Neural progenitor cell (in vitro differentiated cells): Measurements from ENCODE around the gene BRD2. TPM values are rescaled to one million over a fixed set of nuclear protein-coding genes. Genes with fewer than 3 reads are reported as not detected.

Experiments used
- DNase-seq: peaks from one replicate; pipeline ENCODE4 v3.0.0-alpha.2; 2016; ENCODE audit warnings: low spot score
- H2AFZ ChIP-seq: fragments of 200-600 bp; sonication (generic); replicated peaks from 2 replicates; pipeline ENCODE4 v1.6.1; 2016; ENCODE audit warnings: antibody characterized with exemption
- H3F3A ChIP-seq: fragments of 200-600 bp; sonication (generic); 2 replicates; pipeline ENCODE4 v1.6.1; 2016; ENCODE audit warnings: antibody characterized with exemption, low read depth
- H3K27ac ChIP-seq: fragments of 200-600 bp; sonication (generic); 2 replicates; pipeline ENCODE4 v1.5.1; 2016; ENCODE audit warnings: mild to moderate bottlenecking
- H3K27me3 ChIP-seq: fragments of 200-600 bp; sonication (generic); 2 replicates; pipeline ENCODE4 v1.6.1; 2016; ENCODE audit warnings: mild to moderate bottlenecking, moderate library complexity
- H3K36me3 ChIP-seq: fragments of 200-600 bp; sonication (generic); 2 replicates; pipeline ENCODE4 v1.5.1; 2016
- H3K4me1 ChIP-seq: fragments of 200-600 bp; sonication (generic); 2 replicates; pipeline ENCODE4 v1.6.1; 2016; ENCODE audit warnings: mixed run types
- H3K4me2 ChIP-seq: fragments of 200-600 bp; sonication (generic); 2 replicates; pipeline ENCODE4 v1.6.1; 2016
- H3K4me3 ChIP-seq: fragments of 200-600 bp; sonication (generic); 2 replicates; pipeline ENCODE4 v1.5.1; 2016
- H3K79me2 ChIP-seq: fragments of 200-600 bp; sonication (generic); 2 replicates; pipeline ENCODE4 v1.6.1; 2016; ENCODE audit warnings: low read depth
- H3K9ac ChIP-seq: fragments of 200-600 bp; sonication (generic); 2 replicates; pipeline ENCODE4 v1.6.1; 2016
- H3K9me3 ChIP-seq: fragments of 200-600 bp; sonication (generic); 2 replicates; pipeline ENCODE4 v1.5.1; 2016; ENCODE audit warnings: low read depth
- H4K20me1 ChIP-seq: fragments of 200-600 bp; sonication (generic); 2 replicates; pipeline ENCODE4 v1.6.1; 2016; ENCODE audit warnings: low read depth
- H3K27ac Mint-ChIP-seq: 3 replicates; pipeline ENCODE4 v1.8.0; 2021; ENCODE audit warnings: mixed read lengths
- H3K27me3 Mint-ChIP-seq: 2 replicates; pipeline ENCODE4 v1.8.0; 2022; ENCODE audit warnings: low read depth, mild to moderate bottlenecking, inconsistent platforms, moderate library complexity, mixed read lengths; ENCODE audit not compliant: insufficient read depth
- H3K36me3 Mint-ChIP-seq: 3 replicates; pipeline ENCODE4 v1.8.0; 2021; ENCODE audit warnings: mixed read lengths
- H3K4me1 Mint-ChIP-seq: 3 replicates; pipeline ENCODE4 v1.8.0; 2021; ENCODE audit warnings: mixed read lengths
- H3K4me3 Mint-ChIP-seq: 3 replicates; pipeline ENCODE4 v1.8.0; 2021; ENCODE audit warnings: mild to moderate bottlenecking, moderate library complexity, mixed read lengths
- H3K9me3 Mint-ChIP-seq: 3 replicates; pipeline ENCODE4 v1.8.0; 2020; ENCODE audit warnings: mixed read lengths
- EZH2 ChIP-seq: fragments of 200-600 bp; sonication (generic); IDR thresholded peaks from 2 replicates; pipeline ENCODE4 v1.6.1; 2017; ENCODE audit warnings: antibody characterized with exemption, mild to moderate bottlenecking, moderate library complexity
- EZH2phosphoT487 ChIP-seq: fragments of 200-600 bp; sonication (generic); IDR thresholded peaks from 2 replicates; pipeline ENCODE4 v1.6.1; 2017; ENCODE audit warnings: antibody characterized with exemption
- total RNA-seq: library from RNA; depleted of rRNA; stranded (reverse); fragments of >200 nt; gene quantifications from 2 replicates; pipeline ENCODE4 v1.2.3, GENCODE V29; 2015; ENCODE audit warnings: low replicate concordance
- TF ChIP-seq, protein P1 (sequence below): fragments of 200-600 bp; sonication (generic); IDR thresholded peaks from 2 replicates; pipeline ENCODE4 v1.5.1; 2017; ENCODE audit warnings: antibody characterized with exemption, mild to moderate bottlenecking

Gene BRD2
- total RNA-seq, 1 donor from 2014 or later, result 202 TPM

DNA sequence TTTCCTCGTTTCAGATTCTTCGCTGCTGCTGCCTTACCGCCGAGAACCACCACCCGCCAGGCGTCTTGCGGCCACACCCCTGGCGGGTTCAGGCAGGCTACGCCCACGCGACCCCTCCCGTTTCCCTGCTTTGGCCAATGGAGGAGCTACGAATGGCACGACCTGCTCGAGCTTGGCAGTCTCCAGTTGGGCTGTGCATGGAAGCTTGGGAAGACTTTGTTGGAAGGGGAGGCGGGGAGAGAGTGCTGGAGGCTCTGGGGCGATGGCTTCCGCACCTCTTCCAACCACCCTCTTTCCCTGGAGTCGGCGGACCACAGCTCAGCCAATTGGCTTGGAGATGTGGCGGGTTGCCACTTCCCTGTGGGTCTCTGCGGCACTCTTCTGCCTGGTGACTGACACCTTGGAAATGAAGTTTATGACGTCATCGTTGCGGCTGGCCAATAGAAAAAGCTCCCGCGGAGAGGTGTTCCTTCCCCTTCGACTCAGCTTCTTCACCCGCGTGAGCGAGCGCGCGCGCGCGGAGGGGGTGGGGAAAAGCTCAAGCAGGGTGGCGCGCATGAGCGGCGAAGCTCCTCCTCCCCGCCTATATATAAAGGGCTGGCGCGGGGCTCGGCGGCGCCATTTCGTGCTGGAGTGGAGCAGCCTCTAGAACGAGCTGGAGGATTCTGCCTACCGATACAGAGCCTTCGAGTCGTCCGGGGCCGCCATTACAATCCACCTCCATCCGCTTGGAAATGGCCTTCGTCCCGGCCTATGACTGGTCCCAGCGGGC, 3.4 kb downstream of the BRD2 start:
- Mint-ChIP-seq H3K9me3 (no peaks in the 10 kb centered on the region), H3K27ac (peak overlapping the region; percentile 99), H3K4me1 (peaks cover 37% of the 10 kb centered on the region), H3K27me3 (peaks cover 11% of the 10 kb centered on the region), H3K36me3 (peaks cover 38% of the 10 kb centered on the region), H3K4me3 (peak overlapping the region; percentile 94)
- Histone ChIP-seq H3K27ac (peak overlapping the region; percentile 100), H3K36me3 (peaks cover 21% of the 10 kb centered on the region), H3K27me3 (no peaks in the 10 kb centered on the region), H3K4me2 (peak overlapping the region; percentile 100), H3F3A (peaks cover 84% of the 10 kb centered on the region), H4K20me1 (peaks cover 53% of the 10 kb centered on the region), H3K4me3 (peak overlapping the region; percentile 95), H3K79me2 (peaks cover 89% of the 10 kb centered on the region), H3K4me1 (peaks cover 19% of the 10 kb centered on the region), H3K9ac (peak overlapping the region; percentile 96), H2AFZ (no peak overlapping the region), H3K9me3 (no peaks in the 10 kb centered on the region)
- TF ChIP-seq EZH2phosphoT487, result no peak
- no peak for TF ChIP-seq EZH2
- TF ChIP-seq, protein P1, sequence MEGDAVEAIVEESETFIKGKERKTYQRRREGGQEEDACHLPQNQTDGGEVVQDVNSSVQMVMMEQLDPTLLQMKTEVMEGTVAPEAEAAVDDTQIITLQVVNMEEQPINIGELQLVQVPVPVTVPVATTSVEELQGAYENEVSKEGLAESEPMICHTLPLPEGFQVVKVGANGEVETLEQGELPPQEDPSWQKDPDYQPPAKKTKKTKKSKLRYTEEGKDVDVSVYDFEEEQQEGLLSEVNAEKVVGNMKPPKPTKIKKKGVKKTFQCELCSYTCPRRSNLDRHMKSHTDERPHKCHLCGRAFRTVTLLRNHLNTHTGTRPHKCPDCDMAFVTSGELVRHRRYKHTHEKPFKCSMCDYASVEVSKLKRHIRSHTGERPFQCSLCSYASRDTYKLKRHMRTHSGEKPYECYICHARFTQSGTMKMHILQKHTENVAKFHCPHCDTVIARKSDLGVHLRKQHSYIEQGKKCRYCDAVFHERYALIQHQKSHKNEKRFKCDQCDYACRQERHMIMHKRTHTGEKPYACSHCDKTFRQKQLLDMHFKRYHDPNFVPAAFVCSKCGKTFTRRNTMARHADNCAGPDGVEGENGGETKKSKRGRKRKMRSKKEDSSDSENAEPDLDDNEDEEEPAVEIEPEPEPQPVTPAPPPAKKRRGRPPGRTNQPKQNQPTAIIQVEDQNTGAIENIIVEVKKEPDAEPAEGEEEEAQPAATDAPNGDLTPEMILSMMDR, result no peak
- DNase-seq, result peak; percentile 98

DNA sequence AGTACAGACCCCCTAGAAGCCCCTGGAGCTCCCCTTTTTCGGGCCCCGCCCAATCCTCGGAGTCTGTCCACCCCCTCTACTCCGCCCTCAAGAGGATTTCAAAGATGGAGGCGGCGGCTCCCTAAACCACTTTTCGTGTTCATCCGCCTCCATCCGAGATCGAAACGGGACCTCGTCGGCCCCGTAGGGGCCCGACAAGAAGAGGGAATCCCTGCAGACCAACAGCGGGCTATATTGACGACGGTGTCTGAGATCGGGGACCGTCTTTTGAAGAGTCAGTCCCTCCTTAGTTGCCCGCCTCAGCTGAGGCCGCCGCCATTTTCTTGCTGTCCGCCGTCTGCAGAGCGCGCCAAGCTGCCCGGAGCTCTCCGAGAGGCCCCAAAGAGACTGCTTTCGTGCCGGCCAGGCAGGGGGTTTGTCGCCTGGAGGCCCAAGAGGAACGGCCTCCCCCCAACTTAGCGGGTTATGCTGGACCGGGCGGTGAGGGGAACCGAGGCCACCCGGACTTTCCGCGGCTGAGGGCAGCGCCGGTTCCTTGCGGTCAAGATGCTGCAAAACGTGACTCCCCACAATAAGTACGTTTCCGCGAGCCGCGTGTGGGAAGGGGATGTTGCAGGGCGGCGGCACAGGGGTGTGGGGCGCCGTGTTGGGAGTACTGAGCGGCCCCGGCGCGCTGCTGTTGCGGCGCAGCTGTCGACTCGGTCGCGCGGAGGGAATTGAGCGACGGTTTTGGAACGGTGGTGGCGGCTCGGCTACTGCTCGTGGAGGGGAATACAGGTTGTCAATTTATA, 4.2 kb downstream of the BRD2 start:
- H3K4me1 Mint-ChIP-seq, result peaks cover 32% of the 10 kb centered on the region
- H3K4me3 Mint-ChIP-seq, result peak overlapping the region; percentile 94
- peaks cover 46% of the 10 kb centered on the region for H3K36me3 Mint-ChIP-seq
- Histone ChIP-seq H3K4me3 (peak overlapping the region; percentile 95), H3K9me3 (no peaks in the 10 kb centered on the region), H3K4me1 (peaks cover 12% of the 10 kb centered on the region), H3F3A (peaks cover 92% of the 10 kb centered on the region), H3K36me3 (peaks cover 29% of the 10 kb centered on the region), H2AFZ (no peak overlapping the region), H3K9ac (peak overlapping the region; percentile 96), H3K79me2 (peaks cover 89% of the 10 kb centered on the region), H3K27ac (peak overlapping the region; percentile 100), H3K27me3 (no peaks in the 10 kb centered on the region), H4K20me1 (peaks cover 55% of the 10 kb centered on the region), H3K4me2 (peak overlapping the region; percentile 100)
- TF ChIP-seq, protein P1, result no peak
- TF ChIP-seq EZH2 (no peak), EZH2phosphoT487 (no peak)
- peak; percentile 70 for DNase-seq
- H3K27ac Mint-ChIP-seq, result peak overlapping the region; percentile 68
- no peaks in the 10 kb centered on the region for H3K9me3 Mint-ChIP-seq
- H3K27me3 Mint-ChIP-seq, result peaks cover 11% of the 10 kb centered on the region

GRCh38 chr6:32973144-32974015, 5.0 kb downstream of the BRD2 start:
- peaks cover 91% of the 10 kb centered on the region for H3K79me2 ChIP-seq
- peaks cover 37% of the 10 kb centered on the region for H3K36me3 ChIP-seq
- Mint-ChIP-seq H3K27ac (peak overlapping the region; percentile 47), H3K4me3 (peak overlapping the region; percentile 94), H3K4me1 (peaks cover 32% of the 10 kb centered on the region), H3K36me3 (peaks cover 54% of the 10 kb centered on the region), H3K27me3 (peaks cover 16% of the 10 kb centered on the region), H3K9me3 (no peaks in the 10 kb centered on the region)
- H3F3A ChIP-seq, result peaks cover 94% of the 10 kb centered on the region
- H3K27me3 ChIP-seq, result no peaks in the 10 kb centered on the region
- peak overlapping the region; percentile 96 for H3K9ac ChIP-seq
- peak; percentile 90 for DNase-seq
- no peak overlapping the region for H3K27ac ChIP-seq
- H3K4me2 ChIP-seq, result peak overlapping the region; percentile 100
- no peaks in the 10 kb centered on the region for H3K9me3 ChIP-seq
- peaks cover 12% of the 10 kb centered on the region for H3K4me1 ChIP-seq
- TF ChIP-seq, protein P1, result no peak
- TF ChIP-seq EZH2, result no peak
- TF ChIP-seq EZH2phosphoT487, result no peak
- H3K4me3 ChIP-seq, result peak overlapping the region; percentile 95
- peaks cover 63% of the 10 kb centered on the region for H4K20me1 ChIP-seq
- no peak overlapping the region for H2AFZ ChIP-seq
